Panc1 (cell line): ENCODE results near the gene TRIM66. TPM values are rescaled to one million over a fixed set of nuclear protein-coding genes. Genes with fewer than 3 reads are reported as not detected.

ENCODE experiments used
- ATAC-seq: fragments of 200-7000 bp; cut with Tn5 transposase; 2 replicates; pipeline ENCODE4 v1.9.1; 2020; ENCODE audit warnings: mild to moderate bottlenecking, moderate library complexity
- BruUV-seq: library from RNA; stranded (reverse); fragments of 400-500 nt; replicated peaks from 2 replicates; lab custom pipeline; 2021; lab: Mats Ljungman, UMichigan
- CTCF ChIA-PET: fragments of 300-600 bp; sonication (Branson Sonifier 250); formaldehyde crosslinking; loops from one replicate; lab custom pipeline; 2022; ENCODE audit warnings: antibody characterized with exemption; lab: Charles Lee
- POLR2A ChIA-PET: fragments of 300-600 bp; sonication (Branson Sonifier 250); formaldehyde crosslinking; loops from one replicate; lab custom pipeline; 2022; ENCODE audit warnings: antibody characterized with exemption; lab: Charles Lee
- DNase-seq: peaks from one replicate; pipeline ENCODE4 v3.0.0-alpha.2; 2010; ENCODE audit warnings: low read depth, low spot score
- H3K27ac ChIP-seq: 2 replicates; pipeline ENCODE4 v1.5.1; 2011; ENCODE audit warnings: mild to moderate bottlenecking, low read length, inconsistent platforms
- H3K27me3 ChIP-seq: fragments of 200-500 bp; sonication (Bioruptor generic); 2 replicates; pipeline ENCODE4 v1.6.0; 2014; ENCODE audit warnings: low read length, inconsistent platforms; ENCODE audit not compliant: control insufficient read depth, insufficient read depth
- H3K36me3 ChIP-seq: fragments of 200-500 bp; sonication (Bioruptor generic); 2 replicates; pipeline ENCODE4 v1.5.1; 2014; ENCODE audit warnings: inconsistent platforms, mild to moderate bottlenecking, low read length, moderate library complexity; ENCODE audit not compliant: control insufficient read depth, insufficient read depth
- H3K4me1 ChIP-seq: 2 replicates; pipeline ENCODE4 v1.5.1; 2011; ENCODE audit warnings: inconsistent platforms, mild to moderate bottlenecking, low read length, moderate library complexity; ENCODE audit not compliant: control insufficient read depth, insufficient read depth
- H3K4me3 ChIP-seq, 2 experiments: 2 replicates each; pipeline ENCODE4 v1.5.1; 2011 to 2012; ENCODE audit warnings: low read depth in 2 of 2, low read length in 2 of 2, mild to moderate bottlenecking in 2 of 2, inconsistent platforms in 1 of 2, moderate library complexity in 1 of 2
- H3K9me3 ChIP-seq: fragments of 200-500 bp; sonication (Bioruptor generic); 2 replicates; pipeline ENCODE4 v1.5.1; 2014; ENCODE audit warnings: low read depth, mild to moderate bottlenecking, inconsistent platforms, low read length, moderate library complexity; ENCODE audit not compliant: control insufficient read depth, insufficient read depth
- CTCF ChIP-seq: fragments of 450-650 bp; IDR thresholded peaks from 2 replicates; pipeline ENCODE4 v1.5.1; 2017; ENCODE audit warnings: mild to moderate bottlenecking
- POLR2AphosphoS5 ChIP-seq: IDR thresholded peaks from 2 replicates; pipeline ENCODE4 v1.6.1; 2012; ENCODE audit warnings: mild to moderate bottlenecking, low read depth, low read length, moderate library complexity
- REST ChIP-seq, 2 experiments: IDR thresholded peaks; 2 replicates each; pipeline ENCODE4 v1.6.1; 2011 to 2012; ENCODE audit warnings: low read depth in 2 of 2, control low read depth in 1 of 2, low read length in 1 of 2, mild to moderate bottlenecking in 1 of 2, moderate library complexity in 1 of 2; ENCODE audit not compliant: insufficient read depth in 1 of 2
- SIN3A ChIP-seq: IDR thresholded peaks from 2 replicates; pipeline ENCODE4 v1.6.1; 2012; ENCODE audit warnings: low read depth, mild to moderate bottlenecking, low read length, moderate library complexity, borderline replicate concordance; ENCODE audit not compliant: insufficient read depth
- TCF7L2 ChIP-seq: IDR thresholded peaks from 2 replicates; pipeline ENCODE4 v1.6.1; 2011; ENCODE audit warnings: mild to moderate bottlenecking, low read depth, low read length, inconsistent platforms
- in situ Hi-C: cut with HindIII; loops from 2 replicates; pipeline ENCODE4 v1.10.0; 2016; ENCODE audit warnings: low sequenced_read_pairs, low pct_unique_long_range_greater_than_20kb
- intact Hi-C: fragments of 100-400 bp; cut with micrococcal nuclease; formaldehyde crosslinking; loops from one replicate; pipeline ENCODE4 v1.10.0; 2022; ENCODE audit not compliant: unreplicated experiment
- total RNA-seq: library from RNA; stranded (reverse); gene quantifications from one replicate; pipeline ENCODE4 v1.2.1, GENCODE V29; 2021; ENCODE audit not compliant: unreplicated experiment

The TRIM66 gene
- total RNA-seq, 1 experiment from 2014 or later, result 30.4 TPM

- in situ Hi-C loops, result no loop called here
- Histone ChIP-seq H3K27me3 (no peaks in the 10 kb centered on the region), H3K36me3 (no peaks in the 10 kb centered on the region), H3K4me1 (no peaks in the 10 kb centered on the region), H3K9me3 (no peaks in the 10 kb centered on the region), H3K4me3 (no peak overlapping the region), H3K27ac (no peak overlapping the region)
- no TSS peak for BruUV-seq
- ChIA-PET POLR2A (no interaction called here), CTCF (no interaction called here)
- DNase-seq (no peak), ATAC-seq (no peak)
- TF ChIP-seq REST (IDR thresholded peaks at IDR 0.05; ENCODE audit: insufficient read depth in 1 of 2, low read depth in 2 of 2, low read length in 1 of 2) (no peak), SIN3A (no peak), CTCF (no peak), POLR2AphosphoS5 (no peak), TCF7L2 (no peak)
- intact Hi-C loops, result no loop called here
These were observed 43.9 kb upstream of the TRIM66 start for GRCh38 chr11:8726395-8726794.

- intact Hi-C loops (no loop called here), in situ Hi-C loops (no loop called here)
- DNase-seq, result no peak
- no peaks in the 10 kb centered on the region for H3K27me3 ChIP-seq
- H3K4me1 ChIP-seq, result peaks cover 4% of the 10 kb centered on the region
- H3K27ac ChIP-seq, result no peak overlapping the region
- ATAC-seq, result no peak
- no TSS peak for BruUV-seq
- ChIA-PET CTCF (no interaction called here), POLR2A (no interaction called here)
- no peaks in the 10 kb centered on the region for H3K9me3 ChIP-seq
- TF ChIP-seq TCF7L2, result no peak
- no peak for TF ChIP-seq REST (IDR thresholded peaks at IDR 0.05; ENCODE audit: insufficient read depth in 1 of 2, low read depth in 2 of 2, low read length in 1 of 2)
- no peak for TF ChIP-seq SIN3A
- TF ChIP-seq CTCF, result no peak
- TF ChIP-seq POLR2AphosphoS5, result no peak
- no peak overlapping the region for H3K4me3 ChIP-seq
- H3K36me3 ChIP-seq, result no peaks in the 10 kb centered on the region
These were observed 42.2 kb upstream of the TRIM66 start for GRCh38 chr11:8724682-8725081.
